ENCODE data around the gene FREM1. TPM values are rescaled to one million over a fixed set of nuclear protein-coding genes. Genes with fewer than 3 reads are reported as not detected.

Gene FREM1
- total and polyA plus RNA-seq, 2 of the 13 experiments (the other 11 are each of a cell fraction or from before 2014, with no cell fraction given) = 64.3 to 202 TPM

GRCh38 chr9:14909961-14910805 is at the start of gene FREM1 (continued):
- TF ChIP-seq, protein P1, sequence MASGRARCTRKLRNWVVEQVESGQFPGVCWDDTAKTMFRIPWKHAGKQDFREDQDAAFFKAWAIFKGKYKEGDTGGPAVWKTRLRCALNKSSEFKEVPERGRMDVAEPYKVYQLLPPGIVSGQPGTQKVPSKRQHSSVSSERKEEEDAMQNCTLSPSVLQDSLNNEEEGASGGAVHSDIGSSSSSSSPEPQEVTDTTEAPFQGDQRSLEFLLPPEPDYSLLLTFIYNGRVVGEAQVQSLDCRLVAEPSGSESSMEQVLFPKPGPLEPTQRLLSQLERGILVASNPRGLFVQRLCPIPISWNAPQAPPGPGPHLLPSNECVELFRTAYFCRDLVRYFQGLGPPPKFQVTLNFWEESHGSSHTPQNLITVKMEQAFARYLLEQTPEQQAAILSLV (CRISPR knock-in tag; IDR thresholded peaks at IDR 0.05; ENCODE audit: borderline replicate concordance) = 0 out of 2 replicates have a peak, but pooled peaks have one; percentile 29
- peak; percentile 50; the same call in 1 of the 2 replicates for TF ChIP-seq ZNF629 (CRISPR knock-in tag; conservative IDR thresholded peaks at IDR 0.05)
- TF ChIP-seq GATAD2A (CRISPR knock-in tag; IDR thresholded peaks at IDR 0.05) = peak; percentile 75
- 0 out of 2 replicates have a peak, but pooled peaks have one; percentile 31 for TF ChIP-seq YEATS4 (CRISPR knock-in tag; IDR thresholded peaks at IDR 0.05; ENCODE audit: borderline replicate concordance)
- peak; percentile 24; the same call in 1 of the 2 replicates for TF ChIP-seq ZFX (CRISPR knock-in tag; IDR thresholded peaks at IDR 0.05; ENCODE audit: low read depth)
- peak; percentile 67; the same call in 1 of the 2 replicates for TF ChIP-seq FOXO1 (CRISPR knock-in tag; IDR thresholded peaks at IDR 0.05)
- TF ChIP-seq YY1 (IDR thresholded peaks at IDR 0.05; ENCODE audit: insufficient read depth, insufficient replicate concordance, low read depth, low read length) = peak; percentile 24
- peak; percentile 44; the same call in 1 of the 2 replicates for TF ChIP-seq REPIN1 (CRISPR knock-in tag; IDR thresholded peaks at IDR 0.05; ENCODE audit: borderline replicate concordance, low read depth)
- TF ChIP-seq, protein P2, sequence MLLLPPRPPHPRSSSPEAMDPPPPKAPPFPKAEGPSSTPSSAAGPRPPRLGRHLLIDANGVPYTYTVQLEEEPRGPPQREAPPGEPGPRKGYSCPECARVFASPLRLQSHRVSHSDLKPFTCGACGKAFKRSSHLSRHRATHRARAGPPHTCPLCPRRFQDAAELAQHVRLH (CRISPR knock-in tag; IDR thresholded peaks at IDR 0.05; ENCODE audit: borderline replicate concordance, low read depth) = peak; percentile 40; the same call in 1 of the 2 replicates
- TF ChIP-seq HOXA3 (CRISPR knock-in tag; IDR thresholded peaks at IDR 0.05) = peak; percentile 55; the same call in 1 of the 2 replicates
- 0 out of 2 replicates have a peak, but pooled peaks have one; percentile 29 for TF ChIP-seq MEF2D (CRISPR knock-in tag; IDR thresholded peaks at IDR 0.05)
- 0 out of 2 replicates have a peak, but pooled peaks have one; percentile 56 for TF ChIP-seq BRD4 (CRISPR knock-in tag; IDR thresholded peaks at IDR 0.05)
- peak; percentile 16; the same call in 1 of the 2 replicates for TF ChIP-seq GMEB1 (CRISPR knock-in tag; IDR thresholded peaks at IDR 0.05; ENCODE audit: borderline replicate concordance)
- TF ChIP-seq ZFP91 (CRISPR knock-in tag; IDR thresholded peaks at IDR 0.05; ENCODE audit: borderline replicate concordance) = peak; percentile 34; the same call in 1 of the 2 replicates
- TF ChIP-seq SOX6 (IDR thresholded peaks at IDR 0.05) = no peak
- TF ChIP-seq SOX6 (CRISPR knock-in tag; IDR thresholded peaks at IDR 0.05) = peak; percentile 73
- TF ChIP-seq, protein P3, sequence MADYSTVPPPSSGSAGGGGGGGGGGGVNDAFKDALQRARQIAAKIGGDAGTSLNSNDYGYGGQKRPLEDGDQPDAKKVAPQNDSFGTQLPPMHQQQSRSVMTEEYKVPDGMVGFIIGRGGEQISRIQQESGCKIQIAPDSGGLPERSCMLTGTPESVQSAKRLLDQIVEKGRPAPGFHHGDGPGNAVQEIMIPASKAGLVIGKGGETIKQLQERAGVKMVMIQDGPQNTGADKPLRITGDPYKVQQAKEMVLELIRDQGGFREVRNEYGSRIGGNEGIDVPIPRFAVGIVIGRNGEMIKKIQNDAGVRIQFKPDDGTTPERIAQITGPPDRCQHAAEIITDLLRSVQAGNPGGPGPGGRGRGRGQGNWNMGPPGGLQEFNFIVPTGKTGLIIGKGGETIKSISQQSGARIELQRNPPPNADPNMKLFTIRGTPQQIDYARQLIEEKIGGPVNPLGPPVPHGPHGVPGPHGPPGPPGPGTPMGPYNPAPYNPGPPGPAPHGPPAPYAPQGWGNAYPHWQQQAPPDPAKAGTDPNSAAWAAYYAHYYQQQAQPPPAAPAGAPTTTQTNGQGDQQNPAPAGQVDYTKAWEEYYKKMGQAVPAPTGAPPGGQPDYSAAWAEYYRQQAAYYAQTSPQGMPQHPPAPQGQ (CRISPR knock-in tag; IDR thresholded peaks at IDR 0.05; ENCODE audit: borderline replicate concordance) = 0 out of 2 replicates have a peak, but pooled peaks have one; percentile 56
- TF ChIP-seq BATF2 (CRISPR knock-in tag; IDR thresholded peaks at IDR 0.05) = 0 out of 2 replicates have a peak, but pooled peaks have one; percentile 27
- peak; percentile 83 for TF ChIP-seq POGZ (CRISPR knock-in tag; IDR thresholded peaks at IDR 0.05)
- TF ChIP-seq ZNF337 (CRISPR knock-in tag; IDR thresholded peaks at IDR 0.05; ENCODE audit: borderline replicate concordance, low read depth) = 0 out of 2 replicates have a peak, but pooled peaks have one; percentile 55
